ENCODE data around the gene MED13. TPM values are rescaled to one million over a fixed set of nuclear protein-coding genes. Genes with fewer than 3 reads are reported as not detected.

Gene MED13
- total RNA-seq, 1 experiment from 2014 or later: 96.0 TPM

- H3K27ac ChIP-seq (ENCODE audit: low read depth, low read length): no peak overlapping the region
- no peaks in the 10 kb centered on the region for H3K9me2 ChIP-seq (ENCODE audit: insufficient read depth)
- RAD21 ChIA-PET (ENCODE audit: low non-redundant PET in 1 of 2, low total read pairs in 2 of 2, uncharacterized antibody in 2 of 2, unreplicated experiment in 2 of 2): no interaction called here
- H3K4me2 ChIP-seq (ENCODE audit: low read length): no peak overlapping the region
- no peak overlapping the region for H3K4me3 ChIP-seq (replicated peaks in 1 of 2; ENCODE audit: low read depth in 1 of 2, low read length in 2 of 2)
- no peak overlapping the region for H3K9ac ChIP-seq (ENCODE audit: low read length)
- no peaks in the 10 kb centered on the region for H3K4me1 ChIP-seq (ENCODE audit: control insufficient read depth in 1 of 2, insufficient read depth in 2 of 2, low read length in 2 of 2)
- H2AFZ ChIP-seq (ENCODE audit: low read depth, low read length, poor library complexity, severe bottlenecking): no peak overlapping the region
- H4K20me1 ChIP-seq (ENCODE audit: insufficient read depth): peaks cover 7% of the 10 kb centered on the region; the same call in 1 of the 2 replicates
- ATAC-seq (no peak), DNase-seq (ENCODE audit: low read depth, low spot score) (no peak)
- POLR2A ChIA-PET: no interaction called here
- peaks cover 29 to 44% of the 10 kb centered on the region in 2 experiments for H3K36me3 ChIP-seq (ENCODE audit: control insufficient read depth in 1 of 2, insufficient read depth in 2 of 2, low read length in 2 of 2)
- peaks cover 86% of the 10 kb centered on the region for H3K79me2 ChIP-seq (ENCODE audit: insufficient read depth, low read length)
- intact Hi-C loops (cut with micrococcal nuclease): no loop called here
- CTCF ChIA-PET: no interaction called here
- TF ChIP-seq SP1 (IDR thresholded peaks at IDR 0.05; ENCODE audit: low read depth) (no peak), JUND (IDR thresholded peaks at IDR 0.05) (no peak), RAD21 (IDR thresholded peaks at IDR 0.05; ENCODE audit: low read depth) (no peak), CBX3 (IDR thresholded peaks at IDR 0.05; ENCODE audit: low read depth) (no peak), EZH2 (IDR thresholded peaks at IDR 0.05) (no peak), MAX (IDR thresholded peaks at IDR 0.05) (no peak), EZH2phosphoT487 (IDR thresholded peaks at IDR 0.05; ENCODE audit: borderline replicate concordance) (no peak), YY1 (IDR thresholded peaks at IDR 0.05; ENCODE audit: extremely low read depth, insufficient replicate concordance, low read depth, low read length) (no peak), ZFX (IDR thresholded peaks at IDR 0.05) (no peak), SRF (IDR thresholded peaks at IDR 0.05; ENCODE audit: low read depth) (no peak), TCF7L2 (IDR thresholded peaks at IDR 0.05; ENCODE audit: borderline replicate concordance, extremely low read depth, insufficient read depth, insufficient read length) (no peak), CTCF (IDR thresholded peaks at IDR 0.05 in 2 of 3, conservative IDR thresholded peaks at IDR 0.05 in 1 of 3; ENCODE audit: borderline replicate concordance in 1 of 3, insufficient read depth in 1 of 3, low read depth in 2 of 3, low read length in 2 of 3) (no peak), ZBTB33 (IDR thresholded peaks at IDR 0.05; ENCODE audit: extremely low read depth, insufficient replicate concordance, low read length) (no peak)
- H3K27me3 ChIP-seq (ENCODE audit: insufficient read depth, low read length): no peaks in the 10 kb centered on the region
- no peaks in the 10 kb centered on the region for H3K9me3 ChIP-seq (ENCODE audit: control insufficient read depth in 1 of 2, insufficient read depth in 1 of 2, low read depth in 1 of 2, low read length in 2 of 2)
- BruUV-seq (replicated peaks): no TSS peak
These were observed 55.9 kb downstream of the MED13 start for GRCh38 chr17:62009220-62009619.

All from HCT116 (cell line).